GM23338 (cell line): ENCODE data around the gene DEXI. TPM values are rescaled to one million over a fixed set of nuclear protein-coding genes. Genes with fewer than 3 reads are reported as not detected.

ENCODE experiments used
- ATAC-seq: fragments of 200-7000 bp; cut with Tn5 transposase; 3 replicates; pipeline ENCODE4 v1.9.1; 2020
- DNase-seq: peaks from one replicate; pipeline ENCODE4 v3.0.0-alpha.2; 2015; ENCODE audit warnings: low spot score
- H2AFZ ChIP-seq: fragments of 200-600 bp; sonication (generic); 2 replicates; pipeline ENCODE4 v1.8.0; 2016; ENCODE audit warnings: antibody characterized with exemption, mild to moderate bottlenecking, moderate library complexity
- H3F3A ChIP-seq: fragments of 200-600 bp; sonication (generic); replicated peaks from 2 replicates; pipeline ENCODE4 v1.8.0; 2017; ENCODE audit warnings: antibody characterized with exemption, mixed run types, low read depth
- H3K27ac ChIP-seq: fragments of 200-600 bp; sonication (generic); 2 replicates; pipeline ENCODE4 v1.6.1; 2016; ENCODE audit warnings: low read depth
- H3K27me3 ChIP-seq: fragments of 200-600 bp; sonication (generic); 2 replicates; pipeline ENCODE4 v1.8.0; 2016; ENCODE audit warnings: mild to moderate bottlenecking, mixed run types, moderate library complexity; ENCODE audit not compliant: insufficient read depth
- H3K36me3 ChIP-seq: fragments of 200-600 bp; sonication (generic); 2 replicates; pipeline ENCODE4 v1.8.0; 2016; ENCODE audit warnings: mild to moderate bottlenecking; ENCODE audit not compliant: insufficient read depth
- H3K4me1 ChIP-seq: fragments of 200-600 bp; sonication (generic); 2 replicates; pipeline ENCODE4 v1.8.0; 2016; ENCODE audit warnings: mild to moderate bottlenecking, moderate library complexity; ENCODE audit not compliant: insufficient read depth
- H3K4me2 ChIP-seq: fragments of 200-600 bp; sonication (generic); 2 replicates; pipeline ENCODE4 v1.7.1; 2017; ENCODE audit warnings: mixed run types
- H3K4me3 ChIP-seq: fragments of 200-600 bp; sonication (generic); 2 replicates; pipeline ENCODE4 v1.6.1; 2016; ENCODE audit warnings: mixed run types
- H3K79me2 ChIP-seq: fragments of 200-600 bp; sonication (generic); replicated peaks from 2 replicates; pipeline ENCODE4 v1.8.0; 2017; ENCODE audit warnings: mild to moderate bottlenecking; ENCODE audit not compliant: insufficient read depth
- H3K9me2 ChIP-seq: fragments of 200-600 bp; sonication (generic); 2 replicates; pipeline ENCODE4 v1.8.0; 2017; ENCODE audit not compliant: insufficient read depth
- H4K20me1 ChIP-seq: fragments of 200-600 bp; sonication (generic); replicated peaks from 2 replicates; pipeline ENCODE4 v1.8.0; 2017; ENCODE audit warnings: mild to moderate bottlenecking; ENCODE audit not compliant: insufficient read depth
- H3K27ac Mint-ChIP-seq: 2 replicates; pipeline ENCODE4 v1.8.0; 2020; ENCODE audit warnings: inconsistent platforms, mild to moderate bottlenecking, moderate library complexity, mixed read lengths
- H3K27me3 Mint-ChIP-seq: 3 replicates; pipeline ENCODE4 v1.8.0; 2022; ENCODE audit warnings: low read depth, mild to moderate bottlenecking, moderate library complexity, mixed read lengths, inconsistent platforms; ENCODE audit not compliant: insufficient read depth, poor library complexity
- H3K36me3 Mint-ChIP-seq: 3 replicates; pipeline ENCODE4 v1.8.0; 2021; ENCODE audit warnings: low read depth, mild to moderate bottlenecking, inconsistent platforms, moderate library complexity, mixed read lengths
- H3K4me1 Mint-ChIP-seq: 3 replicates; pipeline ENCODE4 v1.8.0; 2020; ENCODE audit warnings: mild to moderate bottlenecking, inconsistent platforms, mixed read lengths
- H3K4me3 Mint-ChIP-seq: 3 replicates; pipeline ENCODE4 v1.8.0; 2021; ENCODE audit warnings: moderate library complexity, mild to moderate bottlenecking, inconsistent platforms, mixed read lengths
- H3K9me3 Mint-ChIP-seq: 3 replicates; pipeline ENCODE4 v1.8.0; 2020; ENCODE audit warnings: moderate library complexity, mild to moderate bottlenecking, inconsistent platforms, mixed read lengths
- CTCF ChIP-seq, 2 experiments: fragments of 200-600 bp in 1 of 2; sonication (generic) in 1 of 2; conservative IDR thresholded peaks; 2 replicates each; pipeline versions ENCODE4 v1.5.1 to v1.6.1; 2016 to 2017; ENCODE audit warnings: antibody characterized with exemption in 2 of 2, low read depth in 2 of 2, mild to moderate bottlenecking in 2 of 2, moderate library complexity in 1 of 2
- ETS1 ChIP-seq: IDR thresholded peaks from 2 replicates; pipeline ENCODE4 v1.6.1; 2016; ENCODE audit warnings: antibody characterized with exemption
- EZH2 ChIP-seq: fragments of 200-600 bp; sonication (generic); IDR thresholded peaks from one replicate; pipeline ENCODE4 v1.8.0; 2017; ENCODE audit warnings: antibody characterized with exemption, mild to moderate bottlenecking, low read depth; ENCODE audit not compliant: unreplicated experiment
- JUNB ChIP-seq: IDR thresholded peaks from one replicate; pipeline ENCODE4 v1.6.1; 2016; ENCODE audit warnings: antibody characterized with exemption; ENCODE audit not compliant: unreplicated experiment
- REST ChIP-seq: IDR thresholded peaks from one replicate; pipeline ENCODE4 v1.6.1; 2018; ENCODE audit warnings: antibody characterized with exemption; ENCODE audit not compliant: unreplicated experiment
- ZNF114 ChIP-seq: fragments of 250-450 bp; sonication (Bioruptor Pico); IDR thresholded peaks from 2 replicates; pipeline ENCODE4 v1.5.0; 2020; ENCODE audit warnings: mild to moderate bottlenecking, moderate library complexity
- ZNF331 ChIP-seq: fragments of 250-450 bp; sonication (Bioruptor Pico); IDR thresholded peaks from 2 replicates; pipeline ENCODE4 v1.5.0; 2020; ENCODE audit warnings: low read depth, mild to moderate bottlenecking, moderate library complexity
- ZNF462 ChIP-seq: fragments of 250-450 bp; sonication (Bioruptor Pico); IDR thresholded peaks from 2 replicates; pipeline ENCODE4 v1.5.0; 2020; ENCODE audit warnings: mild to moderate bottlenecking, moderate library complexity
- polyA plus RNA-seq: library from polyadenylated mRNA; unstranded; fragments of >200 nt; fragmentation: Nextera tagmentation; extraction: Ambion mirVana; gene quantifications from 2 replicates; pipeline ENCODE4 v1.2.1, GENCODE V29; 2016
- total RNA-seq: library from RNA; depleted of rRNA; stranded (reverse); fragments of >200 nt; shearing (Covaris generic); gene quantifications from 2 replicates; pipeline ENCODE4 v1.2.3, GENCODE V29; 2014

Gene DEXI
- total and polyA plus RNA-seq, 2 experiments from 2014 or later: 26.5 to 58.2 TPM

- TF ChIP-seq JUNB (no peak), ETS1 (no peak)
Measured at GRCh38 chr16:10965440-10966061, 23.3 kb upstream of the DEXI start (continued).

- H3K4me3 ChIP-seq: no peak overlapping the region
- H3K79me2 ChIP-seq: no peaks in the 10 kb centered on the region
- no peak overlapping the region for H3K27ac ChIP-seq
- TF ChIP-seq ETS1 (no peak), JUNB (no peak), ZNF331 (CRISPR knock-in tag) (no peak), CTCF (conservative IDR thresholded peaks at IDR 0.05; ENCODE audit: low read depth in 2 of 2) (no peak), REST (no peak), EZH2 (no peak), ZNF114 (no peak), ZNF462 (CRISPR knock-in tag) (no peak)
- no peak overlapping the region for H2AFZ ChIP-seq
- H3K9me3 Mint-ChIP-seq: no peaks in the 10 kb centered on the region
- DNase-seq: no peak
- no peaks in the 10 kb centered on the region for H3K4me1 ChIP-seq
- no peak overlapping the region for H3K27ac Mint-ChIP-seq
- H3K36me3 ChIP-seq: peaks cover 3% of the 10 kb centered on the region; the same call in 1 of the 2 replicates
- no peak overlapping the region for H3K4me2 ChIP-seq
- ATAC-seq: no peak
- H3K4me3 Mint-ChIP-seq: no peak overlapping the region
- peaks cover 4% of the 10 kb centered on the region; the same call in 2 of the 3 replicates for H3K4me1 Mint-ChIP-seq
- no peaks in the 10 kb centered on the region for H3K27me3 ChIP-seq
- peaks cover 6% of the 10 kb centered on the region for H3K27me3 Mint-ChIP-seq
- no peaks in the 10 kb centered on the region for H4K20me1 ChIP-seq
- H3K9me2 ChIP-seq: no peaks in the 10 kb centered on the region
- peaks cover 11% of the 10 kb centered on the region; the same call in 1 of the 3 replicates for H3K36me3 Mint-ChIP-seq
- no peaks in the 10 kb centered on the region for H3F3A ChIP-seq
Measured at GRCh38 chr16:10964891-10965326, 22.6 kb upstream of the DEXI start.
